Mesenchymal stem cell (in vitro differentiated cells and primary cell): ENCODE results near the gene CRK.
A peak's percentile ranks its signal among the peaks of the same experiment; 100 is the strongest.

ENCODE experiments used
- DNase-seq: peaks from one replicate; pipeline ENCODE4 v3.0.0-alpha.2; 2013
- H2AFZ ChIP-seq: one replicate; pipeline ENCODE4 v1.6.1; 2013; ENCODE audit warnings: low read depth, mild to moderate bottlenecking, control low read depth, inconsistent platforms, low read length, moderate library complexity
- H2AK5ac ChIP-seq: 2 replicates; pipeline ENCODE4 v1.6.1; 2013; ENCODE audit warnings: low read length, moderate library complexity, mild to moderate bottlenecking, inconsistent platforms; ENCODE audit not compliant: severe bottlenecking
- H2BK120ac ChIP-seq: one replicate; pipeline ENCODE4 v1.6.1; 2013; ENCODE audit warnings: low read depth, mild to moderate bottlenecking, inconsistent platforms, low read length, moderate library complexity
- H2BK12ac ChIP-seq, 2 experiments: one replicate each; pipeline ENCODE4 v1.6.1; 2013; ENCODE audit warnings: inconsistent platforms in 2 of 2, low read length in 2 of 2, mild to moderate bottlenecking in 2 of 2, moderate library complexity in 2 of 2, control low read depth in 1 of 2
- H2BK15ac ChIP-seq: one replicate; pipeline ENCODE4 v1.6.1; 2013; ENCODE audit warnings: mild to moderate bottlenecking, low read depth, inconsistent platforms; ENCODE audit not compliant: poor library complexity, severe bottlenecking
- H2BK5ac ChIP-seq: 2 replicates; pipeline ENCODE4 v1.6.1; 2013; ENCODE audit warnings: low read depth, mild to moderate bottlenecking, low read length, control low read depth, inconsistent platforms; ENCODE audit not compliant: poor library complexity, severe bottlenecking
- H3K14ac ChIP-seq, 2 experiments: one replicate each; pipeline ENCODE4 v1.6.1; 2013; ENCODE audit warnings: inconsistent platforms in 2 of 2, low read length in 2 of 2, control low read depth in 1 of 2, mild to moderate bottlenecking in 1 of 2, moderate library complexity in 1 of 2
- H3K18ac ChIP-seq, 2 experiments: one replicate each; pipeline ENCODE4 v1.6.1; 2013; ENCODE audit warnings: inconsistent platforms in 2 of 2, low read length in 2 of 2, control low read depth in 1 of 2, low read depth in 1 of 2, mild to moderate bottlenecking in 1 of 2
- H3K23ac ChIP-seq, 2 experiments: one replicate each; pipeline ENCODE4 v1.6.1; 2013; ENCODE audit warnings: inconsistent platforms in 2 of 2, low read length in 2 of 2, mild to moderate bottlenecking in 2 of 2, moderate library complexity in 2 of 2, control low read depth in 1 of 2
- H3K27ac ChIP-seq: 2 replicates; pipeline ENCODE4 v1.5.1; 2013; ENCODE audit warnings: mild to moderate bottlenecking, moderate library complexity, low read length, control low read depth, inconsistent platforms; ENCODE audit not compliant: poor library complexity, severe bottlenecking
- H3K27me3 ChIP-seq, 2 experiments: 2 replicates each; pipeline versions ENCODE4 v1.6.1 to v1.7.0; 2013; ENCODE audit warnings: low read length in 2 of 2, mild to moderate bottlenecking in 2 of 2, moderate library complexity in 2 of 2, control low read depth in 1 of 2, inconsistent platforms in 1 of 2; ENCODE audit not compliant: control insufficient read depth in 1 of 2, insufficient read depth in 1 of 2
- H3K36me3 ChIP-seq, 2 experiments: 2 replicates each; pipeline versions ENCODE4 v1.6.1 to v1.7.0; 2013; ENCODE audit warnings: low read length in 2 of 2, control low read depth in 1 of 2, inconsistent platforms in 1 of 2, low read depth in 1 of 2, mild to moderate bottlenecking in 1 of 2; ENCODE audit not compliant: insufficient read depth in 2 of 2, control insufficient read depth in 1 of 2
- H3K4ac ChIP-seq, 2 experiments: one replicate each; pipeline ENCODE4 v1.6.1; 2013; ENCODE audit warnings: inconsistent platforms in 2 of 2, low read length in 2 of 2, mild to moderate bottlenecking in 2 of 2, moderate library complexity in 2 of 2, control low read depth in 1 of 2, low read depth in 1 of 2
- H3K4me1 ChIP-seq: 2 replicates; pipeline ENCODE4 v1.6.1; 2013; ENCODE audit warnings: low read depth, low read length, control low read depth; ENCODE audit not compliant: control insufficient read depth, insufficient read depth
- H3K4me2 ChIP-seq: 2 replicates; pipeline ENCODE4 v1.6.1; 2013; ENCODE audit warnings: low read length, mild to moderate bottlenecking, inconsistent platforms; ENCODE audit not compliant: poor library complexity, severe bottlenecking
- H3K4me3 ChIP-seq, 2 experiments: 2 replicates each; pipeline versions ENCODE4 v1.5.1 to v1.7.0; 2013; ENCODE audit warnings: low read length in 2 of 2, mild to moderate bottlenecking in 2 of 2, control low read depth in 1 of 2, low read depth in 1 of 2; ENCODE audit not compliant: insufficient read depth in 1 of 2
- H3K79me1 ChIP-seq: replicated peaks from 2 replicates; pipeline ENCODE4 v1.6.1; 2013; ENCODE audit warnings: mild to moderate bottlenecking, control low read depth, low read length, inconsistent platforms; ENCODE audit not compliant: poor library complexity, severe bottlenecking
- H3K9ac ChIP-seq: 2 replicates; pipeline ENCODE4 v1.7.0; 2013; ENCODE audit warnings: mild to moderate bottlenecking, low read length, moderate library complexity
- H3K9me3 ChIP-seq: 2 replicates; pipeline ENCODE4 v1.7.0; 2013; ENCODE audit warnings: mild to moderate bottlenecking, low read length; ENCODE audit not compliant: control insufficient read depth
- H4K8ac ChIP-seq: one replicate; pipeline ENCODE4 v1.6.1; 2013; ENCODE audit warnings: inconsistent platforms, mild to moderate bottlenecking, low read length, moderate library complexity
- H4K91ac ChIP-seq: one replicate; pipeline ENCODE4 v1.6.1; 2013; ENCODE audit warnings: mild to moderate bottlenecking, low read length, inconsistent platforms
- WGBS: methylation state at CpG from one replicate; pipeline ENCODE4 v1.1.7; 2013; ENCODE audit warnings: mixed read lengths; 5-methylcytosine and 5-hydroxymethylcytosine counted together

CRK gene

DNA sequence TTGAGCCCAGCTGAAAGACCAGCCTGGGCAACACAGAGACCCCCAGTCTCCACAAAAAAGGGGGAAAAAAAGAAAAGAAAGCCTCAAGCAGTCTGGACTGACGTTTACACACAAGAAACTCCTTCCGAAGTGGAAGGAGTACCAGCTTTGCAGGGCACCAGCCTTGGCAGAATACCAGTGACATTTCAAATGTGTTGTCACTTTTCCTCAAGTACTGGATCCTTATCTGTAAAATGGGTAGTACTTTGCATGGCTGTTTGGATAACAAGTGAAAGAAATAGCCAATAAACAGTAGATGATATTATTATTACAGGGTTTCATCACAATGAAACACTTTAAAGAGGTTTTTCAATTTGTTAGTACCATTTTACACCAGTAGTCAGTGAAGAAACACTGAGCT is 70.2 kb downstream of the CRK start:
- Histone ChIP-seq H4K91ac (no peak overlapping the region), H2BK5ac (no peak overlapping the region), H3K4me2 (peak overlapping the region; percentile 21), H3K27me3 (no peaks in the 10 kb centered on the region), H3K4ac (no peak overlapping the region), H3K4me3 (no peak overlapping the region), H3K9ac (no peak overlapping the region), H3K27ac (no peak overlapping the region), H3K79me1 (no peaks in the 10 kb centered on the region), H3K4me1 (peaks cover 19% of the 10 kb centered on the region), H2AFZ (no peak overlapping the region), H2BK12ac (no peak overlapping the region), H3K23ac (no peak overlapping the region), H3K14ac (no peak overlapping the region), H4K8ac (no peak overlapping the region), H3K36me3 (peaks cover 3 to 20% of the 10 kb centered on the region in 2 experiments), H2BK15ac (no peak overlapping the region), H3K18ac (no peak overlapping the region), H3K9me3 (no peaks in the 10 kb centered on the region), H2AK5ac (no peak overlapping the region), H2BK120ac (no peak overlapping the region)
- 94% methylated on average over 2 of the region's 2 CpGs for WGBS
- DNase-seq: no peak

- no peak overlapping the region for H3K23ac ChIP-seq
- H3K9me3 ChIP-seq: no peaks in the 10 kb centered on the region
- H2AFZ ChIP-seq: no peak overlapping the region
- H3K79me1 ChIP-seq: no peaks in the 10 kb centered on the region
- no peak overlapping the region for H2BK5ac ChIP-seq
- no peak overlapping the region for H3K4me3 ChIP-seq
- DNase-seq: no peak
- no peak overlapping the region for H3K9ac ChIP-seq
- no peaks in the 10 kb centered on the region for H3K27me3 ChIP-seq
- no peak overlapping the region for H2AK5ac ChIP-seq
- no peak overlapping the region for H3K27ac ChIP-seq
- no peak overlapping the region for H3K4me2 ChIP-seq
- no peak overlapping the region for H2BK15ac ChIP-seq
- no peak overlapping the region for H3K14ac ChIP-seq
- no peak overlapping the region for H4K8ac ChIP-seq
- no peak overlapping the region for H4K91ac ChIP-seq
- no peak overlapping the region for H3K4ac ChIP-seq
- H2BK12ac ChIP-seq: no peak overlapping the region
- WGBS: 72% methylated on average over 1 of the region's 1 CpG
- peaks cover 3 to 20% of the 10 kb centered on the region in 2 experiments for H3K36me3 ChIP-seq
- H2BK120ac ChIP-seq: no peak overlapping the region
- H3K4me1 ChIP-seq: peaks cover 22% of the 10 kb centered on the region
- H3K18ac ChIP-seq: no peak overlapping the region
Measured at GRCh38 chr17:1384905-1385435, 71.1 kb downstream of the CRK start.

- H2BK120ac ChIP-seq: no peak overlapping the region
- H3K4ac ChIP-seq: no peak overlapping the region
- H3K27me3 ChIP-seq: no peaks in the 10 kb centered on the region
- H2BK15ac ChIP-seq: no peak overlapping the region
- H3K4me2 ChIP-seq: no peak overlapping the region
- no peak overlapping the region for H3K23ac ChIP-seq
- H3K14ac ChIP-seq: no peak overlapping the region
- H2AFZ ChIP-seq: no peak overlapping the region
- no peak overlapping the region for H3K9ac ChIP-seq
- no peak overlapping the region for H2AK5ac ChIP-seq
- no peak overlapping the region for H3K27ac ChIP-seq
- H3K4me3 ChIP-seq: no peak overlapping the region
- peak; percentile 38 for DNase-seq
- no peak overlapping the region for H4K8ac ChIP-seq
- peaks cover 16% of the 10 kb centered on the region for H3K4me1 ChIP-seq
- H3K36me3 ChIP-seq: peaks cover 3 to 24% of the 10 kb centered on the region in 2 experiments
- H3K79me1 ChIP-seq: no peaks in the 10 kb centered on the region
- no peak overlapping the region for H4K91ac ChIP-seq
- H3K9me3 ChIP-seq: no peaks in the 10 kb centered on the region
- H3K18ac ChIP-seq: no peak overlapping the region
- 94% methylated on average over 10 of the region's 10 CpGs for WGBS
- no peak overlapping the region for H2BK12ac ChIP-seq
- H2BK5ac ChIP-seq: no peak overlapping the region
Measured at GRCh38 chr17:1379930-1380313, 76.1 kb downstream of the CRK start.

- Histone ChIP-seq H4K91ac (no peak overlapping the region), H2BK15ac (no peak overlapping the region), H3K9me3 (no peaks in the 10 kb centered on the region), H3K4me2 (no peak overlapping the region), H2BK12ac (no peak overlapping the region), H3K4me3 (no peak overlapping the region), H3K27ac (no peak overlapping the region), H2BK120ac (no peak overlapping the region), H3K23ac (no peak overlapping the region), H2AK5ac (no peak overlapping the region), H3K9ac (no peak overlapping the region), H4K8ac (no peak overlapping the region), H2BK5ac (no peak overlapping the region), H3K27me3 (no peaks in the 10 kb centered on the region), H3K79me1 (no peaks in the 10 kb centered on the region), H3K36me3 (peaks cover 3 to 21% of the 10 kb centered on the region in 2 experiments), H3K4me1 (peaks cover 17% of the 10 kb centered on the region), H3K14ac (no peak overlapping the region), H2AFZ (no peak overlapping the region), H3K4ac (no peak overlapping the region), H3K18ac (no peak overlapping the region)
- no peak for DNase-seq
- 94% methylated on average over 9 of the region's 11 CpGs for WGBS
Measured at GRCh38 chr17:1379208-1379929, 76.7 kb downstream of the CRK start.
